ENCODE data around the gene MAP4K1.
"Not testable (repeated sequence)": the region's sequence is repeated elsewhere in the genome, so short reads cannot be mapped to it uniquely, and the experiment has no call there.

MAP4K1 gene

GRCh38 chr19:38650911-38651584, 33.3 kb upstream of the MAP4K1 start:
- peak; percentile 71 for DNase-seq (ENCODE audit: low spot score)

- no peak for DNase-seq (ENCODE audit: low spot score)
These were observed 32.5 kb upstream of the MAP4K1 start for GRCh38 chr19:38650172-38650775.

- peak; percentile 37 for DNase-seq (ENCODE audit: low spot score)
These were observed 31.8 kb upstream of the MAP4K1 start for GRCh38 chr19:38649305-38650171.

GRCh38 chr19:38648769-38649304, 31.1 kb upstream of the MAP4K1 start:
- DNase-seq (ENCODE audit: low spot score), result no peak

GRCh38 chr19:38647966-38648768, 30.4 kb upstream of the MAP4K1 start:
- no peak for DNase-seq (ENCODE audit: low spot score)

GRCh38 chr19:38647368-38647965, 29.7 kb upstream of the MAP4K1 start, which contains the start of gene ACTN4:
Gene ACTN4 (plus strand): TSS chr19:38647649. CDS start chr19:38647746, 97 bp downstream.
- DNase-seq (ENCODE audit: low spot score), result peak; percentile 99

GRCh38 chr19:38644719-38645118, 27.0 kb upstream of the MAP4K1 start:
- no peak for DNase-seq (ENCODE audit: low spot score)

- no peak for DNase-seq (ENCODE audit: low spot score)
These were observed 24.4 kb upstream of the MAP4K1 start for GRCh38 chr19:38642176-38642575.

GRCh38 chr19:38640368-38640767, 22.6 kb upstream of the MAP4K1 start:
- no peak for DNase-seq (ENCODE audit: low spot score)

- DNase-seq (ENCODE audit: low spot score), result no peak
These were observed 21.9 kb upstream of the MAP4K1 start for GRCh38 chr19:38639679-38640078.

- DNase-seq (ENCODE audit: low spot score), result no peak
These were observed 20.7 kb upstream of the MAP4K1 start for GRCh38 chr19:38638461-38638860.

- no peak for DNase-seq (ENCODE audit: low spot score)
These were observed 18.0 kb upstream of the MAP4K1 start for GRCh38 chr19:38635483-38636399.

- DNase-seq (ENCODE audit: low spot score), result peak; percentile 88
These were observed 17.2 kb upstream of the MAP4K1 start for GRCh38 chr19:38634757-38635482.

GRCh38 chr19:38632476-38633213, 14.9 kb upstream of the MAP4K1 start:
- DNase-seq (ENCODE audit: low spot score), result no peak

- not testable (repeated sequence) for DNase-seq (ENCODE audit: low spot score)
These were observed 14.2 kb upstream of the MAP4K1 start for GRCh38 chr19:38631811-38632475.

- not testable (repeated sequence) for DNase-seq (ENCODE audit: low spot score)
These were observed 13.5 kb upstream of the MAP4K1 start for GRCh38 chr19:38631301-38631700.

- no peak for DNase-seq (ENCODE audit: low spot score)
These were observed 11.8 kb upstream of the MAP4K1 start for GRCh38 chr19:38629568-38629967.

GRCh38 chr19:38626401-38626800, 8.6 kb upstream of the MAP4K1 start:
- no peak for DNase-seq (ENCODE audit: low spot score)

Measured in GM03348 (cell line).